ENCODE data around the gene SPATA46. TPM values are rescaled to one million over a fixed set of nuclear protein-coding genes. Genes with fewer than 3 reads are reported as not detected.

Gene SPATA46
- polyA plus RNA-seq, 1 experiment = not detected

GRCh38 chr1:162381941-162382750, 5.5 kb upstream of the SPATA46 start:
- TF ChIP-seq, protein P1, sequence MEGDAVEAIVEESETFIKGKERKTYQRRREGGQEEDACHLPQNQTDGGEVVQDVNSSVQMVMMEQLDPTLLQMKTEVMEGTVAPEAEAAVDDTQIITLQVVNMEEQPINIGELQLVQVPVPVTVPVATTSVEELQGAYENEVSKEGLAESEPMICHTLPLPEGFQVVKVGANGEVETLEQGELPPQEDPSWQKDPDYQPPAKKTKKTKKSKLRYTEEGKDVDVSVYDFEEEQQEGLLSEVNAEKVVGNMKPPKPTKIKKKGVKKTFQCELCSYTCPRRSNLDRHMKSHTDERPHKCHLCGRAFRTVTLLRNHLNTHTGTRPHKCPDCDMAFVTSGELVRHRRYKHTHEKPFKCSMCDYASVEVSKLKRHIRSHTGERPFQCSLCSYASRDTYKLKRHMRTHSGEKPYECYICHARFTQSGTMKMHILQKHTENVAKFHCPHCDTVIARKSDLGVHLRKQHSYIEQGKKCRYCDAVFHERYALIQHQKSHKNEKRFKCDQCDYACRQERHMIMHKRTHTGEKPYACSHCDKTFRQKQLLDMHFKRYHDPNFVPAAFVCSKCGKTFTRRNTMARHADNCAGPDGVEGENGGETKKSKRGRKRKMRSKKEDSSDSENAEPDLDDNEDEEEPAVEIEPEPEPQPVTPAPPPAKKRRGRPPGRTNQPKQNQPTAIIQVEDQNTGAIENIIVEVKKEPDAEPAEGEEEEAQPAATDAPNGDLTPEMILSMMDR (IDR thresholded peaks at IDR 0.05; ENCODE audit: insufficient read depth, low read depth, low read length) = no peak
- no peak overlapping the region for H3K4me3 ChIP-seq (ENCODE audit: low read depth, low read length)
- CTCF ChIA-PET = interaction anchor here (2.6 to 3.8 kb wide), 2 partner anchors 9 to 10 kb away, joined by 9 to 24 read pairs; no protein-coding TSS in a partner anchor
- no peak for DNase-seq (ENCODE audit: low read depth)
- H3K36me3 ChIP-seq (ENCODE audit: control insufficient read depth, insufficient read depth, low read length) = no peaks in the 10 kb centered on the region
- no peaks in the 10 kb centered on the region for H3K27me3 ChIP-seq (ENCODE audit: control insufficient read depth, insufficient read depth, low read length)
- POLR2A ChIA-PET = interaction anchor here (0.7 kb wide), 1 partner anchor 22 kb away, joined by 3 read pairs; no protein-coding TSS in a partner anchor

DNA sequence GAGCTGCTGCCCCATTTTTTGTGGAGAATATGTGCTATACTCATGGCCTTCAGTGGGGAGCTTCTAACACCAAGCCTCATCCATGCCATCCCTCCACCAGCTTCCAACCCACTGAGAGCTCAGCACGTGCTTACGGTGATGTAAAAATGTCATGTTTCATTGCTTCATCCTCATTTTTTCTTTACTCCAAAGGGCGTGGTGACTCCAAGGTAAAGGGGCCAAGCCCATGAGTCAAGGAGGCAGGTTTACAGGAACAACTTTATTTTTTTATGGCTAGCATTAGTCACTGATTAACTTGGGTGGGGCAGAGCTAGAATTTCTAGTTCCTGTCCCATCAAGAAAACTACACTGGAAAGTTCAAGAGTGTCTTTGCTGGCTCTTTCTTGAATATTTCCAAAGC, 4.7 kb upstream of the SPATA46 start, which contains the start of gene C1orf226:
TSS of gene C1orf226 (plus strand) at position 346 of the 400 bp plus-strand sequence. CDS start 174 bp downstream, outside the sequence.
- POLR2A ChIA-PET = no interaction called here
- TF ChIP-seq, protein P1 (IDR thresholded peaks at IDR 0.05; ENCODE audit: insufficient read depth, low read depth, low read length) = no peak
- Histone ChIP-seq H3K4me3 (ENCODE audit: low read depth, low read length) (no peak within 1 kb of the TSS), H3K36me3 (ENCODE audit: control insufficient read depth, insufficient read depth, low read length) (no peaks in the 10 kb centered on the region), H3K27me3 (ENCODE audit: control insufficient read depth, insufficient read depth, low read length) (no peaks in the 10 kb centered on the region)
- DNase-seq (ENCODE audit: low read depth) = no peak
- CTCF ChIA-PET = interaction anchor here (1.2 to 3.8 kb wide), 4 partner anchors 8 to 15 kb away, joined by 5 to 24 read pairs (median 8); no protein-coding TSS in a partner anchor

- H3K36me3 ChIP-seq (ENCODE audit: control insufficient read depth, insufficient read depth, low read length) = no peaks in the 10 kb centered on the region
- ChIA-PET POLR2A (no interaction called here), CTCF (interaction anchor here (1.2 to 3.8 kb wide), 4 partner anchors 8 to 14 kb away, joined by 5 to 24 read pairs (median 8); no protein-coding TSS in a partner anchor)
- H3K27me3 ChIP-seq (ENCODE audit: control insufficient read depth, insufficient read depth, low read length) = no peaks in the 10 kb centered on the region
- no peak overlapping the region for H3K4me3 ChIP-seq (ENCODE audit: low read depth, low read length)
- no peak for DNase-seq (ENCODE audit: low read depth)
- TF ChIP-seq, protein P1 (IDR thresholded peaks at IDR 0.05; ENCODE audit: insufficient read depth, low read depth, low read length) = no peak
Observed at GRCh38 chr1:162380061-162380846, 3.6 kb upstream of the SPATA46 start.

DNA sequence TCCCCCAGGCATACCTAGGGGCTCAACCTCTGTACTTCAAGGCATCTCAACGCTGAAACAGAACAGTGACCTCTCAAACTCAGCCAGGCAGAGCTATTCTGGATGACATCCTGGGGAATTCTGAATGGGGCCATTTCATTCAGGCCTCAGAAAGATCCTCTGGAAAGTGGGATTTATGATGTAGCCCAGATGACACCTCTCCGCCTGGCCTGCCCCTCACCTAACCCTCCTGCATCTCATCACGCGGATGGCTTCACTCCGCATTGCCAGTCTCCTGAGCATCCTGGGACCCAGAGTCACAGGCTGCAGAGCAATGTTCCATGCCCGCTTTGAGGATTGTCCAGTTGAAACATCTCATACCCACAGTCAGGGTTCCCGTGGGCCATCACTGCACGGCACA, 1.2 kb downstream of the SPATA46 start:
- ChIA-PET POLR2A (no interaction called here), CTCF (interaction anchor here (0.7 kb wide), 1 partner anchor 12 kb away, joined by 3 read pairs; no protein-coding TSS in a partner anchor)
- Histone ChIP-seq H3K27me3 (ENCODE audit: control insufficient read depth, insufficient read depth, low read length) (no peaks in the 10 kb centered on the region), H3K36me3 (ENCODE audit: control insufficient read depth, insufficient read depth, low read length) (no peaks in the 10 kb centered on the region), H3K4me3 (ENCODE audit: low read depth, low read length) (no peak overlapping the region)
- TF ChIP-seq, protein P1 (IDR thresholded peaks at IDR 0.05; ENCODE audit: insufficient read depth, low read depth, low read length) = no peak
- no peak for DNase-seq (ENCODE audit: low read depth)

- DNase-seq (ENCODE audit: low read depth) = no peak
- H3K4me3 ChIP-seq (ENCODE audit: low read depth, low read length) = no peak overlapping the region
- H3K36me3 ChIP-seq (ENCODE audit: control insufficient read depth, insufficient read depth, low read length) = no peaks in the 10 kb centered on the region
- ChIA-PET POLR2A (no interaction called here), CTCF (interaction anchor here (0.8 kb wide), 1 partner anchor 17 kb away, joined by 3 read pairs; no protein-coding TSS in a partner anchor)
- no peaks in the 10 kb centered on the region for H3K27me3 ChIP-seq (ENCODE audit: control insufficient read depth, insufficient read depth, low read length)
- TF ChIP-seq, protein P1 (IDR thresholded peaks at IDR 0.05; ENCODE audit: insufficient read depth, low read depth, low read length) = no peak
Observed at GRCh38 chr1:162374406-162374805, 2.2 kb downstream of the SPATA46 start.
